GM15510 (cell line): ENCODE data around the gene ELAVL2.

Experiments used
- POLR2A ChIP-seq: IDR thresholded peaks from 3 replicates; pipeline ENCODE4 v1.6.1; 2011; ENCODE audit warnings: borderline replicate concordance; ENCODE audit not compliant: insufficient read length; ENCODE audit errors: extremely low read depth

ELAVL2 gene

DNA sequence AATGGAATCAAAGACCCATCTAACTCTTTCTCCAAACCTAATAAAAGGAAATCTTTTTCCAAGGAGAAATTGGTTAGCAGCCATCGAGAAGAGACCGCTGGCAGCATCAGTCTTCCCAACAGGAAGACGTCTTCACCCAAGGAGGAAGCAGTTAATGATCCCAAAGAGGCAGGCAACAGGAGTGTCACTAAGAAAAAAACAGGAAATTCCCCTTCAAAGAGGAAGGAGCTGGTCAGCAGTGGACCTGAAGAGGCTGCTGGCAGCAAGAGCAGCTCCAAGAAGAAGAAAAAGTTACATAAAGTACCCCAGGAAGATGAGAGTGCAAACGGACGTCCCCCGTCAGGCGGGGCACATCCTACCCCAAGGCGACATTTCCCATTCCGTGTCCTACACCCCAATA is 143.7 kb downstream of the ELAVL2 start:
- TF ChIP-seq POLR2A, result no peak

DNA sequence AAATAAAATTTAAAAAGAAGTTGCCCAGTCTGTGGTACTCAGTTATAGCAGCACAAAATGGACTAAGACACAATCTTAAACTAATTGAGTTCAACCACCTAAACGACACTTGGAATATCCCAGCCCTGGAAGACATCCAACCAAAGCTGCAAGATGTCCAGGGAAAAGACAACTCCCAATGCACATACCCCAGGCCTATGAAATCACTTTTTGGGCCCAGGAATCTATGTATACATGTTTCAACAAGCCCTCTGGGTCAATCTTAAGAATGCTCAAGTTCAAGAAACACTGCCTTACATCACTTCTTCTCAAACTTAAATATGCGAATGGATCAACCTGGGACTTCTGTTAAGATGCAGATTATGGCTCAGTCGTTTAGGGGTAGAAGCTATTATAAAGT is 148.6 kb downstream of the ELAVL2 start:
- no peak for TF ChIP-seq POLR2A

GRCh38 chr9:23674016-23674585 is 151.9 kb downstream of the ELAVL2 start:
- no peak for TF ChIP-seq POLR2A

GRCh38 chr9:23672151-23672550 is 153.9 kb downstream of the ELAVL2 start:
- no peak for TF ChIP-seq POLR2A

GRCh38 chr9:23669776-23670175 is 156.3 kb downstream of the ELAVL2 start:
- TF ChIP-seq POLR2A, result no peak

DNA sequence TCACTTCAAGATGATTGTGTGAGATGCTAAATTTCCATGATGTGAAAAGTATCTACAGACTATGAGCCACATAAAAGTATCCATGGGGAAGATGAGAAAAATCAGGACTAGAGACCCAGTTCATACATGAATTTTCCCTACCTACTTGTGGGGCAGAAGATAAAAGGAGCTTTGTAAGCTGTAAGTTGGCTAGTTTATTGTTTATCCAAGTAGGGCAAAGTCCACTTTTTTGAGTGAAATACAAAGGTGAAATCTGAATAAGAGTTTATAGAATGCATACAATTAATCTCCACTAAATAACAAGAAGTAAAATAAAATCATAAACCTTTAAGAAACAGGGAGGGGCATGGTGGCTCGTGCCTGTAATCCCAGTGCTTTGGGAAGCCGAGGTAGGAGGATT is 160.4 kb downstream of the ELAVL2 start:
- no peak for TF ChIP-seq POLR2A

- TF ChIP-seq POLR2A, result no peak
These were observed 161.0 kb downstream of the ELAVL2 start for GRCh38 chr9:23665051-23665450.

DNA sequence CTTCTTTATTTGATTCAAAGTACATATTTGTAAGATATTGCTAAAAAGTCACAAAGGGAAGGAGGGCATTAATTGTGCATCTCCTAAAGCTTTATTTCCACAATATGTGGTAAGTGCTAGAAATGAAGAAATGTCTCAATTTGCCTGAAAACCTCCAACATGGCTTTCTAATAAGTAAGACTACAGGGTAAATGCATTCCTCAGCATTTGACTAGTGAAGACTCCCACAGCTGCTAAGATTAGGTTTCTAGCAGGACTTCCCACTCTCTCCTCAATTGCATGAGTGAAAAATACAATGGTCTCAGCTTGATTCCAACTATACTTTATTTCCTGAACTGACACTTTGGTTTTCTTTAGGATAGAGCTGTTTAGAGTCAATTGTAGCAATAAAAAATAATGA is 162.1 kb downstream of the ELAVL2 start:
- TF ChIP-seq POLR2A, result no peak

DNA sequence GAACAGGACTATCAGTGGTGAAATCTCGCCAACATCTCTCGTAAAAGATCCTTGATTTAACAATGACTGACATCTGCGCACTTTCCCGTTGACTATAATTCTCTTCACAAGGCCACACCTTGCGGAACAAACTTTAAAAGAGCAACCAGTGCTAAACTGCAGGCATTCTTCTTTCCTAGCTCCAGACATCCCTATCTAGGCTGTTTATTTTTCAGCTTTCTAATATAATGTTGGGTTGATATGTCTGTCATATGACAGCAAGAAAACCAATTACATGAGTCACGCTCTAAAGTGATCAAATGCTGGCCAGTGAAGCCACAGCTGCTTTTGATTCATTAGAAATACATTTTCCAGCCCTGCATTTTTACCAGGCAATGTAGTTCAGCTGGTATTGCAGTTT is 162.5 kb downstream of the ELAVL2 start:
- TF ChIP-seq POLR2A, result no peak

DNA sequence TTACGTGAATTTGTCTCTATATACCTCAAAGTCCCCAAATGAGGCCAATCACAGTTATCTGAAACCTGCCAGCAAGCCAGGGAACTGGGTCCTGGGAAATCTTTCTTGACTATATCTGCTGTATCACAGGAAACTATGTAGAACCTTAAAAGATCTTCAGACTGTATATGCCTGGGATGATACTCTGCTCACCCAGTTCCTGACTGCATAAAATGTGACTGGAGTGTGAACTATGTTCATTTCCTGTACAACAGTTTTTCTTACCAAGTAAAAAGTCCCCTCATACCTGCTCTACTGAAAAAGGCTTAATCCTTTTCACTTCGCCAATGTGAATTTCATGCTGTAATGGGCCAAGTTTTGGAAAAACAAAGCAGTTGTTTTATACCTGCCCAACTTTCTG is 162.9 kb downstream of the ELAVL2 start:
- no peak for TF ChIP-seq POLR2A

DNA sequence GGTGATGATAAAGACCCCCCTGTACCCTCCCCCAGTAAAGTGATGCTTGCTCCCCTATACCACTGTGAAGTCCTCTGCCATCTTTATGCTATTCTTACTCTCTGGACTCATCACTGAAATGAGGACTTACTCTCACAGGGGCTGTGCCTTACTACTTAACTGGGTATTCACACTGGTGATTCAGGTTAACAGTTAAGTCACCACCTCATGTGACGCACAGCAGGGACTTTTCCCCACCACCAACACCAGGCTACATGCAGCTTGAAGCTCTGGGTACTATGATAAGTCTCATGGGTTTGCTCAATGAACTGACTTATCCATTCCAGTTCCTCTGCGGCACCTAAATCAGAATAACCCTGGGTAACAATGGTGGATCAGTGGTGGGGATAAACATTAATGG is 163.7 kb downstream of the ELAVL2 start:
- TF ChIP-seq POLR2A, result no peak

- no peak for TF ChIP-seq POLR2A
These were observed 166.6 kb downstream of the ELAVL2 start for GRCh38 chr9:23659346-23660006.

DNA sequence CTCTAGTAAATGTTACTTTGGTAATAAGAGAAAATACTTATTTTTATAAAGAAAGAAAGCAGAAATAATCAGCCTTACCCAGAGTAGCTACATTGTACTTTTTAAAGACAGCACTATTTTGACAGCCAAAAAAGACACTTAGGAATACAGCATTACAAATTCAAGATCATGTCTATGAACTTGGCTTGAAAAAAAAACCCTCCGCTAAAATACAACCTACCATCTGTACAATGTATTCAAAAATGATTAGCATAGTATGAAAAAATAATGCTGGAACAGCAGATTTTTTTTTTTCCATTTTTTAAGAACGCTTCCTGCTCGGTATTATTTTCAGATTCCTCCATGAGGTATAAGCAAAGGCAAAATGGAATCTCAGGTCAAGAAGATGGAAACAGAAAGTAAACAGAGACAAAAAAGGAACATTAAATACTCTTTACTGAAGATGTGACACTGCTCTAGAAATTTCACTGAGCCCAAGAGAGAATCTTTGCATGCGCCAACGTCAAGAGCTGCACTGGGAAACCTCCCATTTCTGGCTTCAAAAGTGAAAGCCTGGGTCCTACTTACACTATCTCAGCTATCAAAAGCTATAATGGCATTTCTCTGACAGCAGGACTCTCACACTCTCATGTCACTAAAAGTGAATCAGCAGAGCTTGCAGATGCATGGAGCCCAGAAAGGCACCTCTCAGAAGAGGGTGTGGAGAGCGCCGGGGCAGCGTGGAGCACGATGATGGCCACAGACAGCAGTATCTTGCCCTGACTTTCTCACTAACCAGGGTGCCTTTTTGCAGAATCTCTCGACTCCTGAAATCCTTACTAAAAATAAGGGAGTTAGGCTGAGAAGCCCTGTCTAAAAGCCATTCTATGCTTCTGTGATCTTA is 167.4 kb downstream of the ELAVL2 start:
- TF ChIP-seq POLR2A, result no peak

DNA sequence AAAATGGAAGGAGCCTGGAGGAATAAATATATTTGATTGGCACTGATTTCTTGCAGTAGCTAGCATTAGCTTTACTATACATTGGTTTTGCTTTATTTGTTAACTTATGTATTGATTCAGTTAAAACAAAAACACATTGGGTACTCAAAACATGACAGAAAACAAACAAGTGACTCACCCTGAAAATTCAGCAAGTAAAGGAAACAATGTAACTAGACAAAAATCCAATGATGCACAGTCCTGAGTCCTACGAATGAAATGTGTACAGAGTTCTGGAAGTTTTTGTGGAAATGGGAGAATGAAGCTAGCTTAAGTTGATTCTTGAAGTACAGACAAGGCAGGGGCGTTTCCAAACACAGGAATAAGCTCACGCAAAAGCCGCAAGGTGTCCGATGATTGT is 175.0 kb downstream of the ELAVL2 start:
- no peak for TF ChIP-seq POLR2A

GRCh38 chr9:23648651-23649050 is 177.4 kb downstream of the ELAVL2 start:
- no peak for TF ChIP-seq POLR2A

- TF ChIP-seq POLR2A, result no peak
These were observed 181.1 kb downstream of the ELAVL2 start for GRCh38 chr9:23644896-23645295.
